HUES64 (cell line): ENCODE measurements around the gene PTGIS.

Experiments used
- H3K27ac ChIP-seq: 2 replicates; pipeline ENCODE4 v1.7.0; 2013; ENCODE audit warnings: low read depth, low read length, inconsistent platforms
- H3K27me3 ChIP-seq: 2 replicates; pipeline ENCODE4 v1.6.1; 2013; ENCODE audit warnings: mild to moderate bottlenecking, low read length; ENCODE audit not compliant: insufficient read depth
- H3K36me3 ChIP-seq: 2 replicates; pipeline ENCODE4 v1.6.1; 2013; ENCODE audit warnings: mild to moderate bottlenecking, low read length; ENCODE audit not compliant: insufficient read depth
- H3K4me1 ChIP-seq: 2 replicates; pipeline ENCODE4 v1.6.1; 2013; ENCODE audit warnings: mild to moderate bottlenecking, low read length, moderate library complexity; ENCODE audit not compliant: insufficient read depth
- H3K4me3 ChIP-seq: 2 replicates; pipeline ENCODE4 v1.5.1; 2013; ENCODE audit warnings: mild to moderate bottlenecking, low read length, moderate library complexity
- H3K9ac ChIP-seq: 2 replicates; pipeline ENCODE4 v1.6.1; 2013; ENCODE audit warnings: mild to moderate bottlenecking, low read depth, low read length
- H3K9me3 ChIP-seq: 2 replicates; pipeline ENCODE4 v1.6.1; 2013; ENCODE audit warnings: low read depth, low read length; ENCODE audit not compliant: insufficient read depth
- WGBS: fragments of 150-250, 120-280 bp; methylation state at CpG from one replicate; pipeline ENCODE4 v1.1.7; 2013; ENCODE audit warnings: missing lambda C conversion rate; 5-methylcytosine and 5-hydroxymethylcytosine counted together

The PTGIS gene

GRCh38 chr20:49608752-49609670 is 41.1 kb upstream of the PTGIS start:
- Histone ChIP-seq H3K27me3 (no peaks in the 10 kb centered on the region), H3K9ac (no peak overlapping the region), H3K27ac (no peak overlapping the region), H3K36me3 (no peaks in the 10 kb centered on the region), H3K9me3 (no peaks in the 10 kb centered on the region), H3K4me1 (no peaks in the 10 kb centered on the region), H3K4me3 (peak overlapping the region; percentile 44)
- 9% methylated on average over 17 of the region's 17 CpGs for WGBS

DNA sequence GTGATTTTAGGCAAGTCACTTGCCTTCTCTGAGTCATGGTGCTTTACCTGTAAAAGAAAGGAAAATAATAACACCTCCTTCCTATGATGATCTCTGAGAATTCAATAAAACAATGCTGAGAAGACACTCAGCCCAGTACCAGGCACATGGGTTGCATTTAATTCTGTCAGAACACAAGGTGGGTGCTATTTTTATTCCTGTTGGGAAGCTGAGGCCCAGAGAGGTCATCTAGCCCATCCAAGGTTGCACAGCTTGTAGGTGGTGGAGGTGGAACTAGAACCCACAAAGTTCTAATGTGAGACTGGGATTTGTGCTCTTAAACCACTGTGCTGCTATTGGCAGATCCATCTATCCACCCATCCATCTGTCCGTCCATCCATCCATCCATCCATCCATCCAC is 39.6 kb upstream of the PTGIS start:
- H3K36me3 ChIP-seq = no peaks in the 10 kb centered on the region
- H3K27ac ChIP-seq = no peak overlapping the region
- 92% methylated on average over 1 of the region's 1 CpG for WGBS
- no peaks in the 10 kb centered on the region for H3K27me3 ChIP-seq
- no peaks in the 10 kb centered on the region for H3K4me1 ChIP-seq
- H3K4me3 ChIP-seq = no peak overlapping the region
- no peak overlapping the region for H3K9ac ChIP-seq
- H3K9me3 ChIP-seq = no peaks in the 10 kb centered on the region

GRCh38 chr20:49603209-49603627 is 35.3 kb upstream of the PTGIS start:
- Histone ChIP-seq H3K4me3 (no peak overlapping the region), H3K9me3 (no peaks in the 10 kb centered on the region), H3K9ac (no peak overlapping the region), H3K4me1 (no peaks in the 10 kb centered on the region), H3K27me3 (no peaks in the 10 kb centered on the region), H3K36me3 (no peaks in the 10 kb centered on the region), H3K27ac (no peak overlapping the region)
- WGBS = 63% methylated on average over 11 of the region's 11 CpGs

DNA sequence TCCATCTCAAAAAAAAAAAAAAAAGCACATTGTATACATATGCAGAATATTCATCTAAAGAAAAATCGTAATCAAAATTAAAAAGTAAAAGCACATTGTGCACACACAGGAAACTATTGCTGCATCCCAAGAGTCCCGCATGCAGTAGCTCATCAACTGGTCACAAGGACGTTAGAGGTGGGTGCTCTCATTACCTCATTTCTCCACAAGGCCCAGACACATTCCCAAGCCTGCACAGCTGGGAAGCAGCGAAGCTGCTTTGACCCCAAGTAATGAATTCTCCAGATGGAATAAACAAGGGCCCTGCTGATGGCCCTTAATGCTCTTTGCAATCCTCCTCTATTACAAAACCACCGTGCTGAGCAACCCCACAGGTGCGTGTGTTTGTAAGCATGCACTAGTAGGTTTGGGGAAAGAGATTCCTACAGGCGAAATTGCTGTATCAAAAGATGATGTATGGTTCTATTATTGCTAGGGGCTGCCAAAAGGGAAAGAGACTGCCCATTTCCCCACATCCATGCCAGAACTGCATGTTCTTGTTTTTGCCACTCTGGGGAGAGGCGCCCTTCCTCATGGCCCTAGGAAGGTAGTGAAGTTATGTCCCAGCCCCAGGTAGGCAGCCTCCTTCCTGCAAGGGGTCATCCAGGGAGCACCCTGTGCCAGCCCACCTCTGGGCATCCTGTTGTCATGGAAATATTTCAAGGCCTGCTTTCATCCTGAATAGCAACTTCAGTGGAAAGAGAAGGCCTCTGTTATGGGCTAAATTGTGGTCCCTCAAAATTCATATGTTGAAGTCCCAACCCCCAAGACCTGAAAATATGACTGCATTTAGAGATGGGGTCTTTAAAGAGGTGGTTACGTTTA is 34.6 kb upstream of the PTGIS start:
- Histone ChIP-seq H3K4me1 (no peaks in the 10 kb centered on the region), H3K36me3 (no peaks in the 10 kb centered on the region), H3K4me3 (no peak overlapping the region), H3K27ac (no peak overlapping the region), H3K27me3 (no peaks in the 10 kb centered on the region), H3K9ac (no peak overlapping the region), H3K9me3 (peaks cover 3% of the 10 kb centered on the region; the same call in 1 of the 2 replicates)
- 88% methylated on average over 9 of the region's 9 CpGs for WGBS

DNA sequence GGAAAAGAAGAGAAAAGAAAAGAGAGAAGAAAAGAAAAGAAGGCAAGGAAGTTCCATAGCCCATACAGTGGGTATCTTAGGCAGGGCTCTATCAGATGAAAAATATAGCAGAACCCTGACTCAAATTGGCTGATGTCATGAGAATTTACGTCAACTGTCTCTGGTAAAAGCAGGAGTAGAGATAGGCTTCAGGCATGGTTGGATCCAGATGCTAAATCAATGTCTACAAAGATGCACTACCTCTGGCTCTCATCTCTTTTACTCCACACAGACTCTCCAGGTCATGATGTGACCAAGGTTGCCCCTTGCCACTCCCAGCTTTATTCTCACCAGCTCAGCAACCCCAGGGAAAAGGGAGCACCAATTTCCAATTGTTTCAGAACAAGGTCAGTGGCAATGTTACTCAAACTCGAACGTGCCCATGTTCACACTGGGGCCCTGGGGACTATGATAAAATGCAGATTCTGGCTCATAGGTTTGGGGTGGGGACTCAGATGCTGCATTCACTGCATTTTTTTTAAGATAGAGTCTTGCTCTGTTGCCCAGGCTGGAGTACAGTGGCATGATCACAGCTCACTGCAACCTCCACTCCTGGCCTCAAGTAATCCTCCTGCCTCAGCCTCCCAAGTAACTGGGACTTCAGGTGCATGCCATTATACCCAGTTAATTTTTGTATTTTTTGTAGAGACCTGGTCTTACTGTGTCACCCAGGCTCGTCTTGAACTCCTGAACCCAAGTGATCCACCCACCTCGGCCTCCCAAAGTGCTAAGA is 33.4 kb upstream of the PTGIS start:
- Histone ChIP-seq H3K27ac (no peak overlapping the region), H3K4me3 (no peak overlapping the region), H3K9me3 (peaks cover 3% of the 10 kb centered on the region; the same call in 1 of the 2 replicates), H3K4me1 (no peaks in the 10 kb centered on the region), H3K27me3 (no peaks in the 10 kb centered on the region), H3K9ac (no peak overlapping the region), H3K36me3 (no peaks in the 10 kb centered on the region)
- WGBS = 94% methylated on average over 5 of the region's 5 CpGs

DNA sequence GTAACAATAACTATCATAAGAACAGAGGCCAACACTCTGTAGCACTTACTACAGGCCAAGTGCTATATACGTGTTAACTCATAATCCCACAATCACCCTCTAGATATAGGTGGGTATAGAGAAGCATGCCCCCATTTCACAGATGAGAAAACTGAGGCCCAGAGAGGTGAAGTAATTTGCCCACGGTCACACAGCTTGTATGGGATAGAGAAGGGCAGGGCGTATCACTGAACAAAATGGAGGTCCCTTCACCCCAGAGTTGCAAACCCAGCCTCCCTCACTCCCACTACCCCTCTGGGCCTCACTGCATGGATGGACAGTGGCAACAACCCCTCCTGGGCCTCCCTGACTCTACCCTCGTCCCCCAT is 31.8 kb upstream of the PTGIS start:
- no peaks in the 10 kb centered on the region for H3K27me3 ChIP-seq
- WGBS = 86% methylated on average over 3 of the region's 4 CpGs
- H3K27ac ChIP-seq = no peak overlapping the region
- H3K9ac ChIP-seq = no peak overlapping the region
- no peak overlapping the region for H3K4me3 ChIP-seq
- peaks cover 3% of the 10 kb centered on the region; the same call in 1 of the 2 replicates for H3K9me3 ChIP-seq
- H3K4me1 ChIP-seq = no peaks in the 10 kb centered on the region
- H3K36me3 ChIP-seq = no peaks in the 10 kb centered on the region

GRCh38 chr20:49597825-49598395 is 30.0 kb upstream of the PTGIS start:
- H3K9me3 ChIP-seq = peaks cover 3% of the 10 kb centered on the region; the same call in 1 of the 2 replicates
- no peaks in the 10 kb centered on the region for H3K36me3 ChIP-seq
- H3K27ac ChIP-seq = no peak overlapping the region
- H3K4me1 ChIP-seq = no peaks in the 10 kb centered on the region
- H3K9ac ChIP-seq = no peak overlapping the region
- H3K4me3 ChIP-seq = no peak overlapping the region
- no peaks in the 10 kb centered on the region for H3K27me3 ChIP-seq
- WGBS = 98% methylated on average over 4 of the region's 4 CpGs

GRCh38 chr20:49595811-49596561 is 28.0 kb upstream of the PTGIS start:
- H3K27me3 ChIP-seq = no peaks in the 10 kb centered on the region
- H3K9ac ChIP-seq = no peak overlapping the region
- peaks cover 3% of the 10 kb centered on the region; the same call in 1 of the 2 replicates for H3K9me3 ChIP-seq
- no peak overlapping the region for H3K27ac ChIP-seq
- H3K36me3 ChIP-seq = no peaks in the 10 kb centered on the region
- 85% methylated on average over 15 of the region's 15 CpGs for WGBS
- H3K4me3 ChIP-seq = no peak overlapping the region
- H3K4me1 ChIP-seq = no peaks in the 10 kb centered on the region

GRCh38 chr20:49595346-49595745 is 27.4 kb upstream of the PTGIS start:
- WGBS = 93% methylated on average over 10 of the region's 10 CpGs
- no peaks in the 10 kb centered on the region for H3K27me3 ChIP-seq
- no peaks in the 10 kb centered on the region for H3K36me3 ChIP-seq
- H3K4me1 ChIP-seq = no peaks in the 10 kb centered on the region
- H3K27ac ChIP-seq = no peak overlapping the region
- H3K9me3 ChIP-seq = peaks cover 3% of the 10 kb centered on the region; the same call in 1 of the 2 replicates
- no peak overlapping the region for H3K4me3 ChIP-seq
- H3K9ac ChIP-seq = no peak overlapping the region

- H3K27ac ChIP-seq = no peak overlapping the region
- H3K4me1 ChIP-seq = no peaks in the 10 kb centered on the region
- no peak overlapping the region for H3K4me3 ChIP-seq
- no peaks in the 10 kb centered on the region for H3K36me3 ChIP-seq
- no peaks in the 10 kb centered on the region for H3K27me3 ChIP-seq
- 95% methylated on average over 5 of the region's 6 CpGs for WGBS
- peaks cover 3% of the 10 kb centered on the region; the same call in 1 of the 2 replicates for H3K9me3 ChIP-seq
- no peak overlapping the region for H3K9ac ChIP-seq
These were observed 27.0 kb upstream of the PTGIS start for GRCh38 chr20:49594931-49595315.
